T-helper 9 cell (primary cell): ENCODE results near the gene FARSB.
"Not testable (repeated sequence)": the region's sequence is repeated elsewhere in the genome, so short reads cannot be mapped to it uniquely, and the experiment has no call there.

Experiments used
- DNase-seq: peaks from one replicate; pipeline ENCODE4 v3.0.0-alpha.2; 2020

Gene FARSB

DNA sequence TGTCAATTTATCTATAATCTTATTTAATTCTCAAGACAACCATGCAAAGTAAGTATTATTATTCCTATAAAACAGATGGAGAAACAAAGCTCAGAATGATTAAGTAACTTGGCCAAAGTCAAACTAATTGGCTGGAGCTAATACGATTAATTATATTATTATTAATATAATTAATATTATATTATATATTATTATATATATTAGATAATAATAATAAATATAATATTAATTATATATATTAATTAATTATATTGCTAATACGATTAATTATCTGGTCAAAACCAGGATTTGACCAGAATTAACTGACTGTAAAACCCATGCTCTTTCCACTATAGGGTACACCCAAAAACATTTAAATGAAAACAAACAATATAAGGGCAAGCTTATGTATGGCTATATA, 52.4 kb downstream of the FARSB start:
- DNase-seq, result no peak

DNA sequence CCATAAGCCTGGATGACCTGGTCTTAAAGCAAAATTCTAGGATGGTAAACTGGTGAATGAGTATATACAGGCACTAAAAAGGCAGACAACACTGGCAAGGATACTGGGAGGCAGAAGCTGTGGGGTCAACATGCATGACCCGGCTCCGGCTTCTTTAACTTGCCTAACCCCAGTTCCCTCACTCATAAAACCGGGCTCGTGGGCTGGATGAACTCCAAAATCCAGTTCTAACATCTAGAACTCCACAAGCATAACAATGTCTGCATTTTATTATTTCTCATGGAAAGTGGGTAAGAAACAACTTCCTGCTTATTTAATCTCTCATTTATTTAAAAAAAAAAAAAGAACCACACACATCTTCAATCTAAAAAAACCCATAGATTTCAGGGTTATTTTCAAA, 57.3 kb downstream of the FARSB start:
- DNase-seq, result no peak

DNA sequence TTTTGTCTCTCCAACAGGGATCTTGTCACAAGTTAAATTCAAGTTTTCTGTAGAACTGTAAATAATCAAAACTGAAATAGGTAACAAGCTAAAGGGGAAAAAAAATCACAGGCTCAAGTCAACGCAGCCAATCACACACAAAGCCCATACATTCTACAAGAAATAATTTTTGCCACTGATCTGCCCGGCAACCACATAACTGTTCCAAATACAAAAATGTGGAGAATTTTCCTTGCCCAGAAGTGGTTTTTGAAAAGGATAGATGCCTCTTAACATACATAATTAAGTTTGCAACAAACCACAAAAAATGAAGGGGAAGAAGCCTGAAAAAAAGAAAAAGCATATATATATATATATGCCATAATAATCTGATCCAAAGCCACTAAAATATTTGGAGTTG, 60.3 kb downstream of the FARSB start:
- DNase-seq, result no peak

DNA sequence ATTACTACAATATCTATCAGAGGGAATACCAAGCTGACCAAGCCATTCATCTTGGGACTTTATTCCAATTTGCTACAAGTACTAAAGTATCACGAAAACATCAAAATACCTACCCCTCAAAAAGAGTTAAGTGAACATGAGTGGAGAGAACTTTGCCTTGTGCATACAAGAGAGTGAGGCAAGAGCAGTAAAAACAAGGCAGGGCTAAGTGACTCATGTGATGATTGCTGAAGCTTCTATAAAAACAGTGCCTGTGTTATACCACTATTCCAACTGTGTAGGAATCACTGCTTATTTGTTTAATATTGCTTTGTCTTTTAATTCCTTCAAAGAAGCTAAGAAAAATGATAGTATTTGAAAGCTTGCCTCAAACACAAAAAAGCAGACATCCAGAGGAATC, 61.2 kb downstream of the FARSB start:
- DNase-seq, result no peak

DNA sequence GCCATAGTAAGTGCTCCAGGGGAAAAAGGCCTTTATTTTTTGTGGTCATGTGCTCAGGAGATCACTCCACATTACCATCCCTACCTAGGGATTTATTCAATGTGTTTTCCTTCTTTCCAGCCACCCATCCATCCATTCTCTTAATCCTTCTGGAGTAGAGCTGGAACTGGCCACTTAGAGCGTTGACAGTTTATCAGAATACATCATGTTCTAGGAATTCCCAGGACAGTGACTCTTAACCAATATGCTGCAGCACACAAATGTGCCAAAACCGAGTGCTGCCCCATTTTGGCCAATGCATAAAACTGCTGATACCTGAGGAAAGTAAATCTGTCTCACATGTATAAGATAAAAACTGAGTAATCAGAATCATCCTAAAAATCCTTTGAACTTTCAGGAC, 63.7 kb downstream of the FARSB start:
- no peak for DNase-seq

DNA sequence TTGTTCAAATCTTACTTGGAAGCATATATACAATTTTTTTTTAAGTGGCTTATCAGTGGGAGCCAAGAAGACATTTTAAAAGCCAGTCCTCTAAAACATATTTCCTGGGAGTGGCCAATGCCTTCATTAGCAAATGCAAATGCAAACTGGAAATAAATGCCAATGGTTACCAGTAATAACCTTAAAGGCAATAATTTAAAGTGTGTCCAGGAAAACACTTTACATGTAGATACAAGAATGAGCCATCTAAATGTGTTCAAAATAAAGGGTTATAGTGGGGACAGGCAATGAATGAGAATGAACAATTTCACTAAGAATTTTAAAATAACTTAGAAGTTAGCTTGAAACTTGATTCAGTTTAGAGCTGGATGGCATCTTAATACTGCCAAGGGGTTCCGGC, 64.2 kb downstream of the FARSB start:
- no peak for DNase-seq

DNA sequence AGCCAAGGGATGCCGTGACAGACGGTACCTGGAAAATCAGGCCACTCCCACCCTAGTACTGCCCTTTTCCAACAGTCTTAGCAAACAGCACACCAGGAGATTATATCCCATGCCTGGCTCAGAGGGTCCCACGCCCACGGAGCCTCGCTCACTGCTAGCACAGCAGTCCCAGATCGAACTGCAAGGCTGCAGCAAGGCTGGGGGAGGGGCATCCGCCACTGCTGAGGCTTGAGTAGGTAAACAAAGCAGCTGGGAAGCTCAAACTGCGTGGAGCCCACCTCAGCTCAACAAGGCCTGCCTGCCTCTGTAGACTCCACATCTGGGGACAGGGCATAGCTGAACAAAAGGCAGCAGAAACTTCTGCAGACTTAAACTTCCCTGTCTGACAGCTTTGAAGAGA, 71.3 kb downstream of the FARSB start:
- DNase-seq, result not testable (repeated sequence)

DNA sequence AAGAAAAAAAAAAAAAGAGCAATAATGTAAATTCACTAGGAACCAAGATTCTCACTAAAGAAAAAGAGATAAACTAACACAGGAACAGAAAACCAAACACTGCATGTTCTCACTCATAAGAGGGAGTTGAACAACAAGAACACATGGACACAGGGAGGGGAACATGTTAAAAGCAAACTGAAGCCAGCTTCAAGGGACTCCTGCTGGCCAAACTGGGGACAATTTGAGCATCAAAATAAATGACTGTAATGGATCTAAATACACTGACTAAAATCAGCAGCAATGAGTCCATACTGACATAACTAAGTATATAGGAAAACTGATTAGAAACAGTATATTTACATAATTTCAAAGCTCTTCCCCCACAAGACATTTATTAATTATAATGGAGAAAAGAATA, 73.0 kb downstream of the FARSB start:
- no peak for DNase-seq

DNA sequence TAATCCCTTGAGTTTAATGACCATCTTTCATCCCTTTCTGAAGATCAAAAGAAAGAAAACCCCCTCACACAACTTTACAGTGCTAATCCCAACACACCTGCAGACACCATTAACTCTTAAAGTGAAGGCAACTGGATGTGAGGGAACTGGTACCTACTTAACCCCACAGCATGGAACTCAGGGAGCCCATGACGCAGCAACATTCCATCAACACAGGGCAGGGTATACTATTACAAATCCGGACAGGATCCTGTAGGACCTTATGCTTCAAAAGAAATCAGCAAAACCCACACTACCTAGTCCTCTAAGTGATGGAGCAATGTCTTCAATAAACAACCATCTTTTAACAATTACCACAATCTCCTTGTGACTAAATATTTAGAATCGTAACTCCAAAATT, 78.6 kb downstream of the FARSB start:
- no peak for DNase-seq

DNA sequence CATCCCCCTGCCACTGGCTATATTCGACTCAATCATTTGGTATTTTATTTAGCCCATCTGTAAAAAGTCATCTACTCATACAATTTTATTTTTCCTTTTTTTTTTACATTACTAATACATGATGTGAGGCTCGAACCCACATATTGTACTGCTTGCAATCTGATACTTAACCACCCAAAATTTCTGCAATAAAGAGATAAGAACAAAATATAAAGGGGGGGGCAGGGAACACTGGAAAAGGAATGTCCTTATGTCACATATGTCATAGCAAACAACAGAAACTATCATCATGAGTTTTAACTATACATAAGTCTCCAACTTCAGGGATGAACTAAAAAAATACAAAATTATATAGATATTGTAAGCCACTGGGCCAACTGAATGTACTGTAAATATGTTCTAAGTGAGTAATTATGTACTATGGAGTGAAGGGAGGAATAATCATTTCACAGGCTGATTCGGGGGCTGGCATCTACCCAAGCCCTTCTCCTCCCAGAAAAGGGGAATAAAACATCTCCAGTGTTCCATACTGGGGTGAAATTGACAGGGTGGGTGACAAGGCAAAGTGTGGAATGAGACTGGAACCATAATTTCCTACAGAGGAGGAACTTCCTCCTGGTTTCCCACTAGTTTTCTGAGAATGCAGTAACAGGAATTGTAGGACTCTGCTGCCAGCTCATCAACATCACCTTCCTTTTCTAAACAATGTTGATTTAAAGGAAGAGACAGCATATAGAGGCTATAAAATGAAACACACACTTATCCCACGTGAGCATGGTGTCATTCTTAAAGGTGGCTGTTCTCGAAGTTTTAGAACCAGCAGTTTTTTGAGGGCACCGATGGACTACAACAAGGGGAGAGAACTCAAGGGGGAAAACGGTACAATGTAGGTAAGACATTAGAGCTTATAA, 79.5 kb downstream of the FARSB start:
- DNase-seq, result no peak

DNA sequence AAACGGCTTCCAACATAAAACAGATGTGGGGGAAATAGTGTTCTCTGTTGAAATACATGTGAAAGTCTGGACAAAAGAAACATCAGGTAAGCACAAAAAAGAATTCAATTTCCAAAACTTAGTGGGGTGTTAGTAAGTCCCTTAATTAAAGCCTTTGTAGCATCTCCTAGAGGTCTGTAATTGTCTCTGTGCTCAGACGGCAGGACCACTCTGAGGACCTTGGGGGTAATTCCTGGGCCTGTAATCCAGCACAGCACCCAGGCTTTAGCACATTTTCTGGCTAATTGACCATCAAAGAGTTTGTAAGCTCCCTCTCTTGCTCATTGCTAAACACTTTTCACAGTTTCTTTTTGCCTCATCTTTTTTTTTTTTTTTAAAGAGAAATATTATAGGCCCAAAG, 80.3 kb downstream of the FARSB start:
- no peak for DNase-seq

DNA sequence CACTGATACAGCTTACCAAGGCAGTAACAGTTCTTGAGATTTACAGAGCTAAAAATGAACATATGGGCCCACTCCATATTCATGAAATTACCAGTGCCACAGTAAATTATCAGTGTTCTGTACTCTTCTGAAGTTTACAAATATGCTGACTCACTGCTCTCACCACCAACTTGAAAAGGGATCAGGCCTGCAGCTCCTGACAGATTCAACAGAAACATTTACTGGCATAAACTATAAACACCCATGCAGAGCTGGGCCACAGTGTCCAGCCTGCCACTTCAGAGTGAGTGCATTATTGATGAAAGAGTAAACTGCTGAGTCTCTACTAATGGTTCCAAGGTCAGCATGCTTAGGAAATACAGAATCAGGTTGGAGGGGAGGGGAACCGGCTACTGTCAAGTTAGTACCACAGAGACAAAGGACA, 83.1 kb downstream of the FARSB start:
- DNase-seq, result no peak

DNA sequence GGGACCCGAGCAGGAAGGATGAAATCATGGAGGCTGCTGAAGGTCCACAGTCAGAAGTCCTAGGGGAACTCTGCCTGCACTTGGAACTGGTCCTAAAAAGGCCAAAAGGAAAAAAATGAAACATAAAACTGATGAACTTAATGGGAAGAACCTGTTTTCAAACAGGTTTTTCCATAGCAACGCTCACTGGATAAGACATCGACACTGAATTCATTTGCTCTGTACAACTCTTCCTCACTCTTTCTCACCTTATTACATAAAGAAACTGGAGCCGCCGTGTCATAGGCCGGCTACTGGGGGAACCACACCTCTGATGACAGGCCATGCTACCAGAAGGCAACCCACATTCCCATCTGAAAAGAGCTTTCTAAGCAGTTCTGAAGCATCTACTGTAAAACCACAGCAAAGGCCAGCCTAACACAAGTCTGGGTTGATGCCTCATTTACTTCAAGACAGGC, 83.6 kb downstream of the FARSB start:
- no peak for DNase-seq

DNA sequence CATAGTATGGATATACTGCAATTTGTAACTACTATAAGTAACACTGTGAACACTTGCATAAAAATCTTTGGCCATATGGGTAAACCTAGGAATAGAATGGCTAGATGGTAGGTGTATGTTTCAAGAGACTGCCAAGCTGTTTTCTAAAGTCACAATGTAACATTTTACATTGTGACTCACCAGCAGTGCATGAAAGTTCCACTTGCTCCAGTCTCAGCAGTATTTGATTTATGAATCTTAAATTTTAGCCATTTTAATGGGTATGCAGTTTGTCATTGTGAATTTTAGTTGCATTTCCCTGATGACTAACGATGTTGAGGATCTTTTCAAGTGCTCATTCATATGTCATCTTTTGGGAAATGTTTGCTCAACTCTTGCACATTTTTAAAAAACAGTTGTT, 86.1 kb downstream of the FARSB start:
- no peak for DNase-seq

DNA sequence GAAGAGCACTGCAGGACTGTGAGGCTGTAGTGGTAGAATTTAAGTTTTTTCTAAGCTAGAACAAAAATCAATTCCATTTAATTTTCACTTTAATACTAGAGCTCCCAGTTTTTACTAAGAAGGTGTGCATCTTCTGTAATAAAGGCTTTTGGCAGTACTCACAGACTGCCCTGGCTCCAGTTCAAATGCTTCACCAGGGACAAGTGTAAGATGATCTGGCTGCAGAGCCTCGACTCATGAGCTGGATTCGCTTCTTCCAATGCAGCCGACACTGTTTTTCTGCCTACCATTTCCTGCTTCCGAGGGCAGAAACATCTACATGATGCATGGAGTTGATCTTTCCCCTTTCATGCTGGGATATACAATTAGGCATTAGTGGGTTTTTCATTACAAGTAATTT, 87.0 kb downstream of the FARSB start:
- no peak for DNase-seq

DNA sequence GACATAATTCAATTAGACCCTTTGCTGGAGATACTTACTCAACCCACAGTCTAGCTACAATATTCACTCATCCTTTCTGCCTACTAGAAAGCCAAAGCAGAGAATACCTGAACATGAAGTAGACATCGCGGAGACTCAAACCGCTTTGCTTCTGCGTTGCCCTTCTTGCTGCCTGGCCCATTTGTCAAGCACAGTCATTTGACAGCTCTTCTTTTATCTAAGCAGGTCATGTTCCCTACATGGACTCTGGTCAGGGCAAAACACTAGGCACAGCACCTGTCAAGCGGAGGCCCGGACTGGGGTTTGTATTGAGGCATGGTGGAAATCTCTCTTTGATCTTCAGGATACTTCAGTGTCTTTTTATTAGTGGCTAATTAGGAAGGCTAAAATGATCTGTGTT, 89.7 kb downstream of the FARSB start:
- no peak for DNase-seq

DNA sequence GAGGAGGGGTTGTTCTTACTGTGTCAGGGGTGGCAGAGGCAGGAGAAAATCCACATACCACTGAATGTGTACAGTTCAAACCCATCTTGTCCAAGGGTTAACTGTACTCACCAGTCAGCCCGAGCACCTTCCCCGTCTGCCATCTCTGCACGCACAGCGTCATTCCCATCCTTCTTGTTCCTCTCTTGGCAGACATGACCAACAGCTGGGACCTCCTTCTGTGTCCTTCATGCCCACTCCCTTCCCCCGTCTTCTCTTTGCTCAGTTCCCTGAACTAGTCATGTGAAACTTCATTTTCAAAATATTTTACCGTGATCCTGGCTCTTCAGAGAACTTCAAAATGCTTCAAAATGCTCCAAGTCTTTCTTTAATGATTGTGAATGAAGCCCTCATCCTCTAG, 92.0 kb downstream of the FARSB start:
- DNase-seq, result no peak

DNA sequence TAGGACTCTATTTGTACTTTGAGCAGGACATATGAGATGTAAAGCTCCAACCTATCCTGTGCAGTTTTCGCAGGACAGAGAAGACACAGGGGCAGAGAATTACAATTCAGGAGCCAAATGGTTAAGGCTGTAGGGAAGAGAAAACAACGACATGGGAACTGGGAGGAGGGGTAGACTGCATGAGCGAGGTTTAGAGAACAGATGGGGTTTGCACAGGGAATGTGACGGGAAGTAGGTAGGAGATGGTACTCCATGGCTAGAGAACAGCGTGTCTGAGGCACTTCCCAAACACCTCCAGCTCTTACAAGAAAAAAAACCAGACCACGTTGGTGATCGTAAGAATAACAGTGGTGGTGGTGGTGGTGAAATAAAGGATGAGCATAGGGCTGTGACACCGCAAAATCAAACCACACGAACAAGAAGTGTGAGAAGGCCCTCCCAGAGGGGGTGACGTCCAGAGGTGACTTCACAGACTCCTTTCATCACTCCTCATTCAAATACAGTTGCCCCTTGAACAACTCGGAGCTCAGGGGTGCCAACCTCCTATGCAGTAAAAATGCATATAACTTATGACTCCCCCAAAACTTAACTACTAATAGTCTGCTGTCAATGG, 92.7 kb downstream of the FARSB start:
- DNase-seq, result no peak

DNA sequence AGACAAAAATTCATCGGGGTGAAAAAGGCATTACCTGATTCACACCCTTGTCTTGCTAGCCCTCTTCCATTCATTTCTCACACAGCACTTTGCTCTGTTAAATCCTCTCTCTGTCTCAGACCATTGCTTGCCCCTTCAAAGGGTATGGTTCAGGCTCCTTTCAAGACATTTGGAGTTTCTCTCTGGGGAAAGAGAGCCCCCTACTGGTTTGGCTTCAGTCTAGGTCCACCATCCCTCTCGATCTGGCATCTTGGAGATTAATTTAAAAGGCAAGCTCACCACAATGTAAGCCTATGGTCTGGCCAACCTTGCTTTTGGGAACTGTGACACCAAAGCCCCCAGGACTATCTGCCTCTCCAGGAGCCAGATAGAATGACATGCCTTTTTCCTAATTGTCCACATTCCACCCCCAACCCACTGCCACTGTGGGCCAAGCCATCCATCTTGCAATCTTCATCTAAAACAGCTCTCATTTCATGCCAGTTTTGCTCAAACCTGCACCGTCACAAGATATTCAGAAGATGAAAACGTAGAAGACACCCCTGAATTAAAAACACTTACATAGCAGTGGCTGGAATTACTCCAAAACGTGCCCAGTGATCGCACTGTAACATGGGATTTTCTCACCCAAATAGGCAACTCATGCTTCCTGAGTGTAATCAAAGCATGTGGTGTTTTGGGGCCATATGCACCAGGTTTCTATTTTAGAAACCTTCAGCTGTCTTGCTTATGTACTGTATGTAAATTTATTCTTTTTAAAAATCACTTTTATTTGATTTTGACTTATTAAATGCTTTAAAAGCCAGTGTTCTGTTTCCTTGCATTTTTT, 93.9 kb downstream of the FARSB start:
- no peak for DNase-seq

DNA sequence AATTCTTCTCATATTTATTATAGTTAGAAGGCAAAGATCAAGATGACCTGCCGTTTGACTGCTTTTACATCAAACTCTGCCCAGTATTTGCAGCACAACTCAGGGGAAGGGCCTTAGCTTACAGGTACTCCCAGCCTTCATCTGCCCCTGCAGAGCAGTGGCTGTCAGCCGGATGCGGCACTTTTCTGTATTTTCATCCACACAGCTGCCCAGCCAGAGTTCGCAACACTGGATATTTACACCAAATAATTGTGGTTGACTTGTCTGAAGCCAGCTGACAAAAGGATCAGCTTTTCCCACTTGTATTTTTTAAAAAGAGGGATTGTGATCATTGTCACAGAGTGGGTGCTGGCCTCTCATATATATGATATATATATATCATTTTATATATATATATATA, 94.7 kb downstream of the FARSB start:
- DNase-seq, result no peak

DNA sequence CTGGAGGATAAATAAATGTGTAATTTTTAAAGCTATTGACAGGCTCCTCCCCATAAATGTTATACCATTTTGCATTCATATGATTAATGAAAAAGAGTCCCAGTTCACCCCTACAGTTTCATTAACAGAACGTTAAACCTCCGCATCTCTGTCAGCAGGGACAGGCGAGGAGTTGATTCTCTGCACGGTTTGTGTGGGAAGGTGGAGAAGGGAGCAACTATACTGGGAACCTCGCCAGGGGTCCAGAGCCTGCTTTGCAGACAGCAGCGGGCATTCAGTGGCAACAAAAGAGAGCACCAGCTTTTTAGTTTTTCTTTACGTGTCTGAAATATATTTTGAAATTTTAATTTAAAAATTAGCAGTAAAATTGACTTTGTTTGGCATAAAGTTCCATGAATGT, 101.4 kb downstream of the FARSB start:
- DNase-seq, result no peak

DNA sequence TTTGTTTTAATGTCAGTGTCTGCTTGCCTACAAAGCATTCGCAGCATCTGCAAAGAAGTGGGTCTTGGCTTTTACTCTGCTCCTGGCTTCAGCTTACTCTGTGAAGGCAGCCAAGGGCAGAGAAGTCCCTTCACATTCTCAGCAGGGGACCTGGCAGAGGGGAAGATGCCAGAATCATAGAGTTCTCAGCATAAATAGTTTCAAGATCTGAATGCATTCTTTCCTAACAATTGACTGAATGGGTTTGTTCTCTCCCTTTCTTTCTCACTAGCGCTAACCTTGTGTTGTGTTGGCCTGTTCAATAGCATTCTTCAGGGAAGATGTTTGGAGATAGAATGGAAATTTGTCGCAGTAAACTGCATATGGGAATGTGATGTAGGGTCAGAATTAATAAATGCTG, 106.9 kb downstream of the FARSB start:
- no peak for DNase-seq

DNA sequence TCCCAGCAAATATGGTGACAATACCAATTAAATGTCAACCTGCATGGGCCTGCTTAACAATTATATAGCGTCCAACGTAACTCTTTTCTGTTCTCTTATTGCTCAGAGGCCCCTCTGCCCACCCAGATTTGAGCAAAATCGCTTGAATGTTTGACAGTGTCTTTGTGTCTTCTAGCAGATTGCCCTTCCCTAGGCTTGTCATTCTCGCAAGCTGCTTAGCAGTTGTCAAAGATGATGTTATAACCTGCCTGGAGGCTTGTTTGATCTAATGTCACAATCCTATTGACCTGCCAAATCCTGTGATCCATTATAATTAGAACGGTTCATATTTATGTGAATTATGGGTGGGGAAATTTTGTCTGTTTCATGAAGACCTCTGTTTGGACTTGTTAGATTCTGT, 108.8 kb downstream of the FARSB start:
- no peak for DNase-seq
